SK-N-SH (cell line): ENCODE results near the gene SETD1A. TPM values are rescaled to one million over a fixed set of nuclear protein-coding genes. Genes with fewer than 3 reads are reported as not detected.

ENCODE experiments used
- CTCF ChIA-PET: fragments of 300-600, 350-600 bp; formaldehyde crosslinking; extraction: SDS; loops from one replicate; lab custom pipeline; 2021; lab: Yijun Ruan, JAX
- POLR2A ChIA-PET: fragments of 350-600 bp; sonication (Branson Sonifier 250); formaldehyde crosslinking; extraction: SDS; loops from one replicate; lab custom pipeline; 2020; ENCODE audit warnings: antibody characterized with exemption, inconsistent platforms; lab: Yijun Ruan, JAX
- DNase-seq: peaks from one replicate; pipeline ENCODE4 v3.0.0; 2012
- H2AFZ ChIP-seq: fragments of 200-600 bp; sonication (generic); 2 replicates; pipeline ENCODE4 v1.8.1; 2016; ENCODE audit warnings: antibody characterized with exemption, mild to moderate bottlenecking, low read depth
- H3F3A ChIP-seq: fragments of 200-600 bp; sonication (generic); replicated peaks from 2 replicates; pipeline ENCODE3; 2016; ENCODE audit warnings: antibody characterized with exemption, mild to moderate bottlenecking; ENCODE audit not compliant: insufficient read depth
- H3K27ac ChIP-seq, 2 experiments: fragments of 200-500 bp in 1 of 2; fragments of 200-600 bp in 1 of 2; sonication (Bioruptor generic) in 1 of 2; sonication (generic), shearing (Covaris generic) in 1 of 2; 2 replicates each; pipeline versions ENCODE4 v1.5.1 to v1.6.1; 2014 to 2016; ENCODE audit warnings: low read depth in 2 of 2, inconsistent platforms in 1 of 2, low read length in 1 of 2, mild to moderate bottlenecking in 1 of 2, mixed read lengths in 1 of 2
- H3K27me3 ChIP-seq: fragments of 200-600 bp; sonication (generic), shearing (Covaris generic); 2 replicates; pipeline ENCODE4 v1.6.1; 2016; ENCODE audit warnings: mixed run types; ENCODE audit not compliant: insufficient read depth
- H3K36me3 ChIP-seq, 2 experiments: fragments of 200-500 bp in 1 of 2; fragments of 200-600 bp in 1 of 2; sonication (Bioruptor generic) in 1 of 2; sonication (generic) in 1 of 2; replicated peaks in 1 of 2; 2 replicates each; pipeline versions ENCODE3 to v1.5.1; 2014 to 2016; ENCODE audit warnings: low read length in 1 of 2, mild to moderate bottlenecking in 1 of 2; ENCODE audit not compliant: insufficient read depth in 2 of 2, control insufficient read depth in 1 of 2
- H3K4me1 ChIP-seq, 2 experiments: fragments of 200-500 bp in 1 of 2; fragments of 200-600 bp in 1 of 2; sonication (Bioruptor generic) in 1 of 2; sonication (generic), shearing (Covaris generic) in 1 of 2; 2 replicates each; pipeline versions ENCODE4 v1.5.1 to v1.6.1; 2014 to 2016; ENCODE audit warnings: low read depth in 1 of 2, low read length in 1 of 2, mixed run types in 1 of 2; ENCODE audit not compliant: insufficient read depth in 2 of 2, control insufficient read depth in 1 of 2
- H3K4me2 ChIP-seq: fragments of 200-600 bp; sonication (generic), shearing (Covaris generic); 2 replicates; pipeline ENCODE4 v1.6.1; 2017; ENCODE audit warnings: mixed run types
- H3K4me3 ChIP-seq, 2 experiments: fragments of 200-500 bp in 1 of 2; fragments of 200-600 bp in 1 of 2; sonication (Bioruptor generic) in 1 of 2; sonication (generic), shearing (Covaris generic) in 1 of 2; 2 replicates each; pipeline versions ENCODE4 v1.5.1 to v1.8.1; 2014 to 2016; ENCODE audit warnings: low read depth in 2 of 2, inconsistent platforms in 1 of 2, low read length in 1 of 2, mild to moderate bottlenecking in 1 of 2, mixed read lengths in 1 of 2, moderate library complexity in 1 of 2
- H3K79me2 ChIP-seq: fragments of 200-600 bp; sonication (generic); 2 replicates; pipeline ENCODE4 v1.8.1; 2017; ENCODE audit warnings: mild to moderate bottlenecking; ENCODE audit not compliant: insufficient read depth
- H3K9ac ChIP-seq: fragments of 200-600 bp; sonication (generic); 2 replicates; pipeline ENCODE4 v1.6.1; 2017; ENCODE audit warnings: mixed run types
- H3K9me2 ChIP-seq: fragments of 200-600 bp; sonication (generic); 2 replicates; pipeline ENCODE4 v1.6.1; 2017; ENCODE audit warnings: mixed run types
- H3K9me3 ChIP-seq: fragments of 200-600 bp; sonication (generic); 2 replicates; pipeline ENCODE4 v1.6.1; 2017; ENCODE audit warnings: mixed run types, mild to moderate bottlenecking, moderate library complexity
- H4K20me1 ChIP-seq: fragments of 200-600 bp; sonication (generic); 2 replicates; pipeline ENCODE4 v1.6.1; 2017; ENCODE audit warnings: mild to moderate bottlenecking, mixed run types; ENCODE audit not compliant: insufficient read depth
- CTCF ChIP-seq: fragments of 200-600 bp; sonication (generic); IDR thresholded peaks from 2 replicates; pipeline ENCODE4 v1.6.1; 2017; ENCODE audit warnings: antibody characterized with exemption, mild to moderate bottlenecking, moderate library complexity
- FOSL2 ChIP-seq: IDR thresholded peaks from 2 replicates; pipeline ENCODE4 v1.4.0; 2012; ENCODE audit warnings: low read depth, mild to moderate bottlenecking, moderate library complexity, borderline replicate concordance
- GATA2 ChIP-seq: sonication (generic); formaldehyde crosslinking; IDR thresholded peaks from 2 replicates; pipeline ENCODE4 v1.5.0; 2020; ENCODE audit warnings: mild to moderate bottlenecking, missing genetic modification reagents
- MAX ChIP-seq: IDR thresholded peaks from 2 replicates; pipeline ENCODE4 v1.4.0; 2012; ENCODE audit warnings: low read depth
- MEF2A ChIP-seq: IDR thresholded peaks from 2 replicates; pipeline ENCODE4 v1.4.0; 2012; ENCODE audit warnings: low read depth, borderline replicate concordance
- MXI1 ChIP-seq: IDR thresholded peaks from 2 replicates; pipeline ENCODE4 v1.6.1; 2012; ENCODE audit warnings: mild to moderate bottlenecking, low read depth, low read length, improper control_type of control experiment
- RAD21 ChIP-seq: IDR thresholded peaks from 2 replicates; pipeline ENCODE4 v1.6.1; 2012; ENCODE audit warnings: mild to moderate bottlenecking, low read length
- RFX5 ChIP-seq: IDR thresholded peaks from 2 replicates; pipeline ENCODE4 v1.6.1; 2012; ENCODE audit warnings: mild to moderate bottlenecking, improper control_type of control experiment, low read length
- SMC3 ChIP-seq: IDR thresholded peaks from 2 replicates; pipeline ENCODE4 v1.6.1; 2012; ENCODE audit warnings: low read depth, low read length, improper control_type of control experiment
- TCF12 ChIP-seq: IDR thresholded peaks from 2 replicates; pipeline ENCODE4 v1.4.0; 2012
- TEAD4 ChIP-seq: IDR thresholded peaks from 2 replicates; pipeline ENCODE4 v1.4.0; 2012; ENCODE audit warnings: mild to moderate bottlenecking, borderline replicate concordance; ENCODE audit not compliant: insufficient read depth
- USF1 ChIP-seq: IDR thresholded peaks from 2 replicates; pipeline ENCODE4 v1.4.0; 2012; ENCODE audit warnings: low read depth, borderline replicate concordance
- USF2 ChIP-seq: fragments of 150-350 bp; IDR thresholded peaks from 2 replicates; pipeline ENCODE4 v1.6.1; 2017; ENCODE audit warnings: antibody characterized with exemption, low read length, low read depth, borderline replicate concordance
- YY1 ChIP-seq: IDR thresholded peaks from 2 replicates; pipeline ENCODE4 v1.4.0; 2012; ENCODE audit warnings: low read depth, mild to moderate bottlenecking
- ZBTB33 ChIP-seq: IDR thresholded peaks from 2 replicates; pipeline ENCODE4 v1.4.0; 2012; ENCODE audit warnings: low read depth, borderline replicate concordance
- WGBS: methylation state at CpG from one replicate; pipeline ENCODE4 v1.1.6; 2017; ENCODE audit warnings: low lambda C conversion rate; 5-methylcytosine and 5-hydroxymethylcytosine counted together
- polyA plus RNA-seq, 3 experiments: library from polyadenylated mRNA; depleted of rRNA; stranded (reverse); fragments of >200 nt; gene quantifications; 2 replicates each; pipeline ENCODE4 v1.2.3, GENCODE V29; 2012

Gene SETD1A
- polyA plus RNA-seq, 1 of the 3 experiments (the other 2 are of a cell fraction): 6.8 TPM

GRCh38 chr16:30989469-30990047, 32.0 kb downstream of the SETD1A start:
- Histone ChIP-seq H3K9ac (no peak overlapping the region), H3K27ac (no peak overlapping the region), H3K4me3 (no peak overlapping the region), H3K27me3 (no peaks in the 10 kb centered on the region), H3K36me3 (no peaks in the 10 kb centered on the region), H3K9me2 (no peaks in the 10 kb centered on the region), H2AFZ (no peak overlapping the region), H3K4me2 (no peak overlapping the region), H3K79me2 (no peaks in the 10 kb centered on the region), H3K4me1 (peaks cover 5 to 13% of the 10 kb centered on the region in 2 experiments; a peak in 2 of 4 replicates), H3K9me3 (no peaks in the 10 kb centered on the region), H4K20me1 (no peaks in the 10 kb centered on the region), H3F3A (no peaks in the 10 kb centered on the region)
- DNase-seq: no peak
- TF ChIP-seq FOSL2: no peak
- no peak for TF ChIP-seq ZBTB33
- TF ChIP-seq GATA2 (CRISPR knock-in tag): no peak
- TF ChIP-seq USF1: no peak
- no peak for TF ChIP-seq SMC3
- no peak for TF ChIP-seq MAX
- TF ChIP-seq MXI1: no peak
- TF ChIP-seq TEAD4: no peak
- TF ChIP-seq TCF12: no peak
- no peak for TF ChIP-seq RAD21
- TF ChIP-seq RFX5: no peak
- no peak for TF ChIP-seq CTCF
- TF ChIP-seq YY1: no peak
- TF ChIP-seq MEF2A: no peak
- no peak for TF ChIP-seq USF2
- 96% methylated on average over 19 of the region's 23 CpGs for WGBS
- ChIA-PET CTCF (interaction anchor here (1.0 kb wide), 1 partner anchor 153 kb away, joined by 3 read pairs; no protein-coding TSS in a partner anchor), POLR2A (no interaction called here)
